PFSK-1 (cell line): ENCODE data around the gene ZRANB1.

Experiments used
- POLR2AphosphoS5 ChIP-seq: IDR thresholded peaks from 2 replicates; pipeline ENCODE4 v1.6.1; 2012; ENCODE audit warnings: low read depth, mild to moderate bottlenecking, control low read depth, low read length, moderate library complexity
- REST ChIP-seq, 2 experiments: IDR thresholded peaks; 2 replicates each; pipeline versions ENCODE4 v1.6.1 to v1.8.0; 2011 to 2012; ENCODE audit warnings: low read depth in 2 of 2, low read length in 2 of 2, control low read depth in 1 of 2, inconsistent platforms in 1 of 2, mild to moderate bottlenecking in 1 of 2, moderate library complexity in 1 of 2; ENCODE audit not compliant: insufficient read depth in 1 of 2
- SIN3A ChIP-seq: IDR thresholded peaks from 2 replicates; pipeline ENCODE4 v1.6.1; 2012; ENCODE audit warnings: mild to moderate bottlenecking, low read length, moderate library complexity, borderline replicate concordance; ENCODE audit not compliant: insufficient read depth
- TAF1 ChIP-seq: IDR thresholded peaks from 2 replicates; pipeline ENCODE4 v1.6.1; 2012; ENCODE audit warnings: low read length, control low read depth, borderline replicate concordance; ENCODE audit not compliant: insufficient read depth

GRCh38 chr10:124967255-124967654 is 25.3 kb downstream of the ZRANB1 start:
- TF ChIP-seq REST (IDR thresholded peaks at IDR 0.05; ENCODE audit: insufficient read depth in 1 of 2, low read depth in 2 of 2, low read length in 2 of 2) (no peak), POLR2AphosphoS5 (no peak), SIN3A (no peak), TAF1 (no peak)
